CD4-positive, alpha-beta T cell treated with Interleukin-17A for 4 hours (primary cell): ENCODE results near the gene ATF5.

Experiments used
- DNase-seq: peaks from one replicate; pipeline ENCODE4 v3.0.0-alpha.2; 2020; ENCODE audit warnings: mixed read lengths

Gene ATF5

GRCh38 chr19:49894879-49895565 is 34.0 kb upstream of the ATF5 start:
- DNase-seq = no peak

- no peak for DNase-seq
Measured at GRCh38 chr19:49895566-49896297, 33.3 kb upstream of the ATF5 start.

GRCh38 chr19:49896863-49897621 is 32.0 kb upstream of the ATF5 start, which contains the start of gene IL4I1:
TSS of gene IL4I1 (minus strand) at chr19:49896887. CDS start at chr19:49896160, 727 bp downstream.
- DNase-seq = peak; percentile 65

- no peak for DNase-seq
Measured at GRCh38 chr19:49904136-49904535, 24.9 kb upstream of the ATF5 start.

- no peak for DNase-seq
Measured at GRCh38 chr19:49906879-49907564, 22.0 kb upstream of the ATF5 start.

DNA sequence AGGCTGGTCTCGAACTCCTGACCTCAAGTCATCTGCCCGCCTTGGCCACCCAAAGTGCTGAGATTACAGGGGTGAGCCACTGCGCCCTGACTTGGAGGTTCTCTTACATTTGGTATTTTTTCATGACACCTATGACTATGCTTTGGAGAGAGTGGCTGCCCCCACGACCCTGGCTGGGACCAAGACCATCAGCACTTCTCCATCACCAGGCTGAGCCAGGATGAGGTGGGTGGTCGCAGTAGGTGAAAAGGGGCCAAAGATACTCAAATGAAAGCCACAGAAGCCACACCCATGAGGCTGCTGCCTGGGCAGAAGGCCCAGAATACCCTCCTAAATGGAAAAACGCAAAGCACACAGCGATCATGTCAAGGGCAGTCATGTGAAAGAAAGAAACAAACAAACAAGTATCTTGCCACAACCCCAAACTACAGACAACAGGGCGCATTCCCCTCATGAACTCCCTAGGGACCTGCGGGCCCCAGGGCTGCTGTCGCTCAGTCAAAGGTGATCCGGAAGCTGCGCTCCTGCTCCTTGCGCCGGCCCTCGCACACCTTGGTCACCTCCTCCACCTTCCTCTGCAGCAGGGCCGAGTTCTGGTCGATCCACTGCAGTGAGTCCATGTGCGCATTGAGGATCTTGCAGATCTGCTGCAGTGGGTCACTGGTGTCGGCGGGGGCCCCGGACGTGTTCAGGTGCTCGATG is 21.1 kb upstream of the ATF5 start:
- DNase-seq = no peak

DNA sequence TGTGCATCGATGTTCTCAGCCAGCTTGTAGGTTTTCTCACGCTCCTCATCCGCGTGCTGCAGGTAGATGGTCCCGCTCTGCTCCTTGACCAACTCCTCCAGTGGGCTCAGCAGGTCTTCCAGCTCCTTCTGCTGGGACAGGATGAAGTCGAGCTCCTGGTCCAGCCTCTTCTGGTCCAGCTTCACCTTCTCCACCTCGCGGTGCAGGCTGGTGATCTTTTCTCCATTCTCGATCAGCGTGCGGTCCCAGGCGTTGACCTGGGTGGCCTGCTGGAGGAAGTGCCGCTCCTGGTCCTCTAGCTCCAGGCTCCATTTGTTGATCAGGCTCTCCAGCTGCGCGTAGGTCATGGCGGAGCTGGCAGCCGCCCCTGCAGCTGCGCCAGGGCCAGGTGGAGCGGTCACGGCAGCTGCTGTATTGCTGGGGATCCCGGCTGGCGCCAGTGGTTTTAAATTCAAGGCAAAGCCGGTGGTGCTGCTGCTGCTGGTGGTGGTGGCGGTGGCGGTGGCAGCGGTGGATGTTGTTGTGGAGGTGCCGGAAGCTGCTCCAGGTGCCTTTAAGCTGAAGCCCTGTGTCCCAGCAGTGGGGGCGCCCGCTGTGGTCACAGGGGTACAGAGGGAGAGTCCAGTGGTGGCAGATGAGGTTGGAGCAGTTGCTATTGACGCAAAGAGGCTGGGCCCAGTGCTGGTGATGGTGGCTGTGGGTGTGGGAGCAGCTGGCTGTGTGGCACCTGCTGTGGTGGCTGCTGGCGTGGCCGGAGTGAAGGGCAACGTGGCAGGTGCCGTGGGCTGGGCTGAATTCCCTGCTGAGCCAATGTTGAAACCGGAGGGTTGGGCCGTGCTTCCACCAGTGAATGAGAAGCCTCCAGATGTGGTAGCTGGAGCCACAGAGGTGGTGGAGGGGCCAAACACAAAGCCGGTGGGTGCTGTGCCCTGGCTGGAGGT is 20.3 kb upstream of the ATF5 start:
- no peak for DNase-seq

DNA sequence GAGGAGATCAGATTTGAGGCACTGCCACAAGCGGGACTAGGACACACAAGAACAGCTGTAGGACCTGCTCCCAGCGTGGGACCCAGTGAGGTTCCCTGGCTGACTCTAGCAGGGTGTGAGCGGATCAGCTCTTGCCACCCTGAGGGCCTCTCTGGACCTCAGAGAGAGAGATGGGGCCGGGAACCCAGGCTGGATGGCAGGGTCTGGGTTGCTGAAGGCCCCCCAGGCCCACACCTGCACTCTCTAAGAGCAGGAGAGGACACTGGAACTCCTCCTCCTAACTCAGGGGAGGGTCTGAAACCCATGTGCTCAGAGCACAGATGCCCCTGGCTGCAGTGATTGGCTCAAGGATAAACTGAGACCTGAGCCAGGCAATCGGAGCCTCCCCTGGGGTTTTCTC is 18.8 kb upstream of the ATF5 start:
- DNase-seq = no peak

- no peak for DNase-seq
Measured at GRCh38 chr19:49911381-49912145, 17.4 kb upstream of the ATF5 start.

DNA sequence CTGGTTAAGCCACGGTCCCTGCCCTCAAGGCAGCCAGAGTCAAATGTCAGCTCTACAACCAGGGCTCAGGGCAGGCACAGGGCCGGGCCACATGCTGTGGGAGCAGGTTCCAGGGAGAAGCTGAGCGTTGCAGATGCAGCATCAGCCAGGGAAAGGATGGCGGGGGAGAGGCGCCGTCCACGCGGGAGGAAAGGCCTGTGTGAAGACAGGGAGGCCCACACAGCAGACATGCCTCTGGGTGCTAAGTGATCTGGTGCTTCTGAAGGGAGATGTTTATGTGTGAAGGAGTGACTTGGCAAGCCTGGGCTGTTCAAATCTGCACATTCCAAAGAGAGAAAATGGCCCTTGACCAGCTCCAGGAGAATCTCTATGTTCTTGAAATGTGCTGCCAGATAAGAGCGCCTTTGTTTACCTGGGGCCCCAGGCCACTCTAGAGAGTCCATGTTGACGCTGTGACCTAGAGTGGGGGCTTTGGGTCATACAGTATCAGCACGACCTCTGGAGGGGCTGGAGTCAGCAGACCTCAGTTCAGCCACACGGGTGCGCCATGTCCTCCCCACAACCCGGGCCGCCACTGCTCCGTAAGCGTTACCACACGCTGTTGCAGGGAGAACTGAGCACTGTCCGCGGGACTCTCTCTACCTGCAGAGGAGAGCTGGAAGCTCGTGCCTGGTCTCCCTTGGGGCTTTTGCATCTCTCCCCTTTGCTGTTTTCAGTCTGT is 15.9 kb upstream of the ATF5 start:
- DNase-seq = no peak

- no peak for DNase-seq
Measured at GRCh38 chr19:49913720-49914119, 15.3 kb upstream of the ATF5 start.

GRCh38 chr19:49915271-49915670 is 13.7 kb upstream of the ATF5 start:
- no peak for DNase-seq

DNA sequence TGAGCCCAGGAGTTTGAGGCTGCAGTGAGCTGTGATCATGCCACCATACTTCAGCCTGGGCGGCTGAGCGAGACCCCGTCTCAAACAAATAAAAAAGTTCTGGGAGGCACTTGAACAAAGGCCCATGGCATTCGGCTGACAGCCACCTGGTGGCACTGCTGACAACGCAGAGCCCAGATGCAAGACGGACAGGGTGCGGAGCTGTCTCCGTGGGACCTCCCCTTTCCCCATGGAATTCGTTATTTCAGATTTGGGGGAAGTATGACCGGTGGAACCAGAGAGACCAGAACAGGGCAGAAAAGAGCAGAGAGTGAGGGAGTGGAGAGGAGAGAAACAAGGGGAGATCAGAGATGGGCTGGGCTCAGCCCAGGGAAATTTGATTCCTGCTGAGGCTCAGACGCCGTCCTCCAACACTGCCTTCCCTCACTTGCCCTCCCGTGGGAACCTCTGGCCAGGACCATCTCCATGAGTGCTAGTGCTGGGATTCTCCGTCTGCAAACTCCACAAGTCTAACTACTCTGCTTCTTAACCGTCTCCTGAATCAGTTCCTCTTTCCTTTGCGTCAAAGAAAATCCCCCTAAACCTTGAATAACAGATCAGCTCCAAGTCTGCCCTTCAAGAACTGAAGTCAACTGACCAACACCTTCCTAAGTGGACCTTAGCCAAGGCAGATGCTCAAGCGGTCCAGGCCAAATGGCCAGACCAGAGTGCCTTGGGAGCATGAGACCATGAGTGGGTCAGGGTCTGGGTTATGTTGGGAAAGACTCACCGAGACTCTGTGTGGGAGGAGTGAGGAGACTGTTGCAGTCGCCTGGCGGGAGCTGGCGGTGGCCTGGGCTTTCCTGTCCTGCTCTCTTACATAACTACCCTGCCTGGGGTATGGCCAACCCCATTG is 11.9 kb upstream of the ATF5 start:
- DNase-seq = no peak

DNA sequence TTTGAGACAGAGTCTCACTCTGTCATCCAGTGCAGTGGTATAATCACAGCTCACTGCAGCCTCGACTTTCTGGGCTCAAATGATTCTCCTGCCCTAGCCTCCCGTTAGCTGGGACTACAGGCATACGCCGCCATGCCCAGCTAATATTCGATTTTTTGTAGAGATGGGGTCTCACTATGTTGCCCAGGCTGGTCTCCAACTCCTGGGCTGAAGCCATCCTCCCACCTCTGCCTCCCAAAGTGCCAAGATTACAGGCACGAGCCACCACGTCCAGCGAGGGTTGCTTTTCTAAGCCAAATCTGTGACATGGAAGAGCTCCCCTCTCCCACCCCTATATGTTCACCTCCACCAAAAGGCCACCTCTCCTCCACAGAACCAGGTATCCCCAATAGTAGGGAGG is 10.9 kb upstream of the ATF5 start:
- no peak for DNase-seq

DNA sequence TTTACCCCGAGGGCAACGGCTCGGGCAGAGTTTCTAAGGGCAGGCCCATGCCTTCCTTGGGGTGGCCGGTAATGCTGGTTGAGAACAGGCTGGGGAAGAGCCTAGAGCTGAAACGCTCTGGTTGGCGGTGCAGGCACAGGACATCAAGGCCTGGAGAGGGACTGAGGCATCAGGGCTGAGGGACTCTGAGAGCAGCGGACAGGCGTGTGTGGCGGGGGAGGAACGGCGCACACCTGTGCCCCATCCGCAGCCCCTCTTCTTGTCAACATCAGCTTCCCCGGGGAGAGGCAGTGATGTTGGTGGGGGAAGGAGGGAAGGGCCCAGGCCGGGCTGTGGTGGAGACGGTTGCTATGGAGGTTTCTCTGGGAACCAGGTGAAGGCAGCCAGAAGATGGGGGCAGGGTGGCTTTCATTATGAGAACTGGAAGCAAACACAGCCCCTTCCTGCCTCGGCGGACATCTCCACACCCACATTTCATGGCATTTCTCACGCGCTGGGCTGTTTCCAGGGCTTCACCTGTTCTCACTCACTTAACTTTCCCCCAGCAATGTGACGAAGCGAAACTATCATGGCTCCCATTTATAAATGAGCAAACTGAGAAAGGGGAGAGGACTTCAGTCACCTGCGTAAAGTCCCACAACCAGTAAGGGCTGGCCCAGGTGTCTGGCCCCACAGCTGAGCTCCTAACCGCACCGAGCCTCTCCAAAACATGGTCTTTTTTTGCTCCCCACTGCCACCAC is 8.2 kb upstream of the ATF5 start:
- no peak for DNase-seq

DNA sequence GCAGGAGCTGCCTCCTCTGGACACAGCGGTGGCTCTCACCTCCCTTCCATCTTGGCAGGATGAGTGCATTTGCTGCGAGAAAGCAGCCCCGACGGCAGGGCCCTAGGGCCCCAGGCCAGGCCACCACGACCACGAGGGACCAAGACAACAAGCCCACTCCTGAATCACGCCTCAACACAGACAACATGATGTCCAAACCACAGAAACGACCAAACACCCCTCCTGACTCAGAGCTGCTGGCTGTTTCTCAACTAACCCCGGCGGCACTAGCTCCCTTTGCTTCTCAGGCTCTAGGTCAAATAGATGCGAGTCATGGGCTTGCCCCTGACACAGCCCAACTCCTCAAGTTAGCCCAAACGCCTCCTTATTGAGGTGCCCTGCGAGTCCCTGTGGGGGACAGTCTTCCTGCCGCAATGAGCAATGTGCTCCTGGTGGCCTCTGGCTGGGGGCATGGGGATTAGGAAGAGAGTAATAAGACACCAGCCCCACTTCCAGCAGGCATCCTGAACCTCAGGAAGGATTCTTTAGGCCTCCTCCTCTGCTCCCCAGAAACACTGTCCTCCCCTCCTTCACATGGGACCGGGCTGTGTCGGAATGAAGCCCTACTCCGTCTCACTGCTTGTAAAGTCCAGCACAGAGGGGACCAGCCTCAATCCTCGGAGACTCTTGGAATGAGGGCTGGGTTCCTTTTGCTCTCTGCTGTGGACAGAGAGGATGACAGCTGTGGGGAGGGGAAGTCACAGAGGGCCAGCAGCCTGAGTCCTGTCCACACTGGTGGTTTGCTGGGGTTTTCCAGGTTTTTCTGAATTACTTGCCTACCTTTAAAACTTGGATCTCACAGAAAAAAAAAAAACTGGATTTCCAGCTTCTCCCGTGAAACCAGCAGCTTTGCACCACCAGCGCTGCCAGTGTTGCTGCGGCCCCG is 6.9 kb upstream of the ATF5 start:
- no peak for DNase-seq
